Mucosa of descending colon (tissue), 3 donors: ENCODE data around the gene HNF1B. TPM values are rescaled to one million over a fixed set of nuclear protein-coding genes. Genes with fewer than 3 reads are reported as not detected.

Experiments used
- ATAC-seq: fragments of 200-7000 bp; cut with Tn5 transposase; one replicate; pipeline ENCODE4 v1.9.1; 2020; ENCODE audit warnings: mild to moderate bottlenecking, moderate library complexity
- DNase-seq, 3 donors: peaks; one replicate each; pipeline ENCODE4 v3.0.0-alpha.2; 2020
- H3K36me3 ChIP-seq: fragments of 200-600 bp; one replicate; pipeline ENCODE4 v1.8.0; 2021; ENCODE audit warnings: low read depth, mild to moderate bottlenecking
- H3K4me1 ChIP-seq: fragments of 200-600 bp; one replicate; pipeline ENCODE4 v1.8.0; 2021; ENCODE audit warnings: low read depth, mild to moderate bottlenecking
- H3K4me3 ChIP-seq: fragments of 200-600 bp; one replicate; pipeline ENCODE4 v1.8.0; 2021; ENCODE audit warnings: mild to moderate bottlenecking
- H3K9me3 ChIP-seq: fragments of 200-600 bp; one replicate; pipeline ENCODE4 v1.8.0; 2021; ENCODE audit warnings: mild to moderate bottlenecking
- intact Hi-C, 2 donors: fragments of 100-400 bp; cut with DNase I in 1 of 2; cut with micrococcal nuclease in 1 of 2; formaldehyde crosslinking; loops; one replicate each; pipeline versions ENCODE4 v1.11.0 to v1.11.1; 2022; cut with DNase I, micrococcal nuclease
- total RNA-seq, 3 donors: library from RNA; stranded (reverse); fragmentation: NEBNext Ultra II Directional in 2 of 3; extraction: Animal tissue kit (Norgen Biotek cat#: 25700) in 2 of 3; gene quantifications; one replicate each; pipeline versions ENCODE4 v1.2.1 to v1.2.4, GENCODE V29; 2021 to 2023
- TF ChIP-seq, protein P1 (sequence below): fragments of 200-600 bp; IDR thresholded peaks from one replicate; pipeline ENCODE4 v1.8.0; 2022; ENCODE audit warnings: antibody characterized with exemption, mild to moderate bottlenecking
- donor health status: DM: no; HTN: no; CAD: no; lungs with moderate emphysema.
- donor health status: DM: no; HTN: no; CAD: no.
- donor health status: DM: no; HTN: yes; CAD: no.

The HNF1B gene
- total RNA-seq, 3 donors from 2014 or later = 21.1 to 54.6 (median 34.8) TPM

DNA sequence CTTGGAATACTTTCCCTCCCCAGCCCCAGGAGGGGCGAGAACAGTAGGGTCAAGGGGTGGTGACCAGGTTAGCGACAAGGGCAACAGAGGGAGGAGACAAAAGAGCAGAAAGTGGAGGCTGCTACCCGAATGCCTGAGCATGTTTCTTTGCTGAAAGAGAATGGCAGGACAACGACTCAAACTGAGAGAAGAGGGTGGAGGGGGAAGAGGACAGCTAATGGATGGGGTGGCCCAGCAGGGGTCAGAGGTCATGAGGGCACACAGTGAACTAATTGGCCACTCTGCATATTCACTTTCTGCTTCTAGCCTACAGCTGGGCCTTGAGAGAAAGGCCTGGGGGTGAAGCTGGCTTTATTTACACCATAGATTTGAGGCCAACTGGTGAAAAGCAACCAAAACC is 82.5 kb downstream of the HNF1B start:
- DNase-seq (no peak), ATAC-seq (no peak)
- no peaks in the 10 kb centered on the region for H3K9me3 ChIP-seq
- peaks cover 11% of the 10 kb centered on the region for H3K4me1 ChIP-seq
- H3K36me3 ChIP-seq = no peaks in the 10 kb centered on the region
- TF ChIP-seq, protein P1, sequence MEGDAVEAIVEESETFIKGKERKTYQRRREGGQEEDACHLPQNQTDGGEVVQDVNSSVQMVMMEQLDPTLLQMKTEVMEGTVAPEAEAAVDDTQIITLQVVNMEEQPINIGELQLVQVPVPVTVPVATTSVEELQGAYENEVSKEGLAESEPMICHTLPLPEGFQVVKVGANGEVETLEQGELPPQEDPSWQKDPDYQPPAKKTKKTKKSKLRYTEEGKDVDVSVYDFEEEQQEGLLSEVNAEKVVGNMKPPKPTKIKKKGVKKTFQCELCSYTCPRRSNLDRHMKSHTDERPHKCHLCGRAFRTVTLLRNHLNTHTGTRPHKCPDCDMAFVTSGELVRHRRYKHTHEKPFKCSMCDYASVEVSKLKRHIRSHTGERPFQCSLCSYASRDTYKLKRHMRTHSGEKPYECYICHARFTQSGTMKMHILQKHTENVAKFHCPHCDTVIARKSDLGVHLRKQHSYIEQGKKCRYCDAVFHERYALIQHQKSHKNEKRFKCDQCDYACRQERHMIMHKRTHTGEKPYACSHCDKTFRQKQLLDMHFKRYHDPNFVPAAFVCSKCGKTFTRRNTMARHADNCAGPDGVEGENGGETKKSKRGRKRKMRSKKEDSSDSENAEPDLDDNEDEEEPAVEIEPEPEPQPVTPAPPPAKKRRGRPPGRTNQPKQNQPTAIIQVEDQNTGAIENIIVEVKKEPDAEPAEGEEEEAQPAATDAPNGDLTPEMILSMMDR = no peak
- intact Hi-C loops = no loop called here
- no peak overlapping the region for H3K4me3 ChIP-seq

DNA sequence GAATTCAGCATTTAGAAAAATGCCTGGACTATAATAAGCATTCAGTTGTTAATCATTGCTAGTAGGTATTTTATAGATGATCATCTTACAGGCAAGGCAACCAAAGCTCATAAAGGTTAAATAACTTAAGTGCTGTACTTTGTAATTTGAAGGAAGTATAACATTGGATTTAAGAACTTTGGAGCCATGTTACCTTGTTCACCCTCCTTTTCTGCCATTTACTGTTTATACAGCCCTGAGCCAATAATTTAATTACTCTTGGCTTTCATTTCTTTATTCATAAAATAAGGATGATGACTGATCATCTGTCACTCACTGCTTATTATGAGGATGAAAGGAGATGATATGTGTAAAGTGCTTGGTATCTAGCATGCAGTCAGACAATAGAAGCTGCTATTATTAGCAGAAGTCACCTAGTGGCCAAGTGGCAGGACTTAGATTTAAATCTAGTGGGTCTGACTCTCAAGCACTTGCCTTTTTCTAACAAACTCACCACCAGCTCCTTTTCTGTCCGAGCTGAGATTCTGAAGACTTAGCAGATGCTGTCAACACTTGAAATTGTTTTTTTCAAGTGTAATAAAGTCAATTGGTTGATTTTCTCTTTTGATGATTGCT is 83.4 kb downstream of the HNF1B start:
- TF ChIP-seq, protein P1 = no peak
- H3K36me3 ChIP-seq = no peaks in the 10 kb centered on the region
- intact Hi-C loops = no loop called here
- H3K4me3 ChIP-seq = no peak overlapping the region
- DNase-seq (no peak), ATAC-seq (peak; percentile 94)
- H3K4me1 ChIP-seq = peaks cover 11% of the 10 kb centered on the region
- H3K9me3 ChIP-seq = no peaks in the 10 kb centered on the region

DNA sequence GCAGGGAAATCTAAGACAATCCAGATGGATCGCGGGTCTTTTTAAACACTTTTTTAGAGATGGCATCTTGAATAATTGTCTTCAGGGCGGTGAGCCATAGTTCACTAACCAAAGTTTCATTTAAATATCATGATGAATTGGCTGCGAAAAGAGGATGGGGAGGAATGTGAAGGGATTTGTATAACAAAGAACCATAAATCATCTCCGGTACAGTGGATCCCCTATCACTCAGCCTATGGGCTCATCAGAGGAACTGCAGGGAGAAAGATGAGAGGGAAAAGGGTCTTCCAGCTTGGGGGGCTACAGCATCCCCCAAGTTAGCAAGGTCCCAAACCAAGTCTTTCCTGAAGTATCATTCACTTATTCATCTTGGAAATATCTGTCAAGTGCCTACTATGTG is 84.9 kb downstream of the HNF1B start:
- Histone ChIP-seq H3K4me3 (no peak overlapping the region), H3K9me3 (no peaks in the 10 kb centered on the region), H3K4me1 (peaks cover 11% of the 10 kb centered on the region), H3K36me3 (no peaks in the 10 kb centered on the region)
- TF ChIP-seq, protein P1 = no peak
- DNase-seq (no peak), ATAC-seq (no peak)
- intact Hi-C loops = loop anchor here (10.0 kb wide), 2 partner anchors 125 to 155 kb away; no protein-coding TSS in a partner anchor

DNA sequence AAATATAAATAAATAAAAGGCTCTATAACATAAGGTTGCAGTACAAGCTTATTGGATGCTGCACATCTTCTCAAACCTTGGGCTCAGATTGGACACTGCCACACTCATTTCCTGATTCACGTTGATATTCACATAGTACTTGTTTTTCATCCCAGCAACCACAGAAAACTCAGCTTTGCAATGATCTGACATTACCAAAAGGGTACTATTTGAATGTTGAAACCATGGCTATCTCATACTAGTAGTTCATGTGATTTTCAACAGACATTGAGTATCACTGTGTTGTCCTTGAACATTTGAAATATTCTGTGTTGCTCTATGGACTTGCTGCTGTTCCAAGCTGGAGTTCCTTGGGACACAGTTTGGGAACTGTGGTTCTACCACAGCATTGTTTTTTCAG is 87.7 kb downstream of the HNF1B start:
- TF ChIP-seq, protein P1 = no peak
- peaks cover 3% of the 10 kb centered on the region for H3K4me1 ChIP-seq
- H3K9me3 ChIP-seq = no peaks in the 10 kb centered on the region
- H3K4me3 ChIP-seq = no peak overlapping the region
- ATAC-seq = no peak
- DNase-seq = no peak
- no peaks in the 10 kb centered on the region for H3K36me3 ChIP-seq
- intact Hi-C loops = loop anchor here (10.0 kb wide), 2 partner anchors 128 to 158 kb away; no protein-coding TSS in a partner anchor

DNA sequence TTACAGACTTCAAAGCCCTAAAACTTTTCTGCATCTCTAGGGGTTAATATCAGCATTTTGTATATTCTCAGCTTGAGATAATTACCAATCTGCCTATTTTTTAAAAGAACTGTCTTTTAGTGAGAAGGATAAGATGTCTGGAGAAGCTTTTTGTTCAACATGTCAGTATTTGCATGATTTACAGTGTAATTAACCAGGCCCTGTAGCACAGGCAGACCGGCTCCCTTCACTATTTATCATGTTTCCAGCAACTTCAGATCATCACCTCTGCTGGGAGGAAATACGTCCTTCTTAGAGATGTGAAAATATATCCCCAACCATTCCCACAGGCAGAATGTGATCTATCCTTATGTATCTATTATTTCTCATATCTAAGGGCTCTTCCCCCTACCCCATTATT is 93.0 kb downstream of the HNF1B start:
- TF ChIP-seq, protein P1 = no peak
- no peak overlapping the region for H3K4me3 ChIP-seq
- H3K4me1 ChIP-seq = no peaks in the 10 kb centered on the region
- DNase-seq (no peak), ATAC-seq (no peak)
- H3K9me3 ChIP-seq = no peaks in the 10 kb centered on the region
- no peaks in the 10 kb centered on the region for H3K36me3 ChIP-seq
- intact Hi-C loops = loop anchor here (10.0 kb wide), 2 partner anchors 133 to 163 kb away; no protein-coding TSS in a partner anchor
